Erythroblast (primary cell): ENCODE measurements around the gene SPEG.

Experiments used
- GATA1 ChIP-seq: IDR thresholded peaks from 2 replicates; pipeline ENCODE4 v1.6.1; 2011; ENCODE audit warnings: low read depth, mild to moderate bottlenecking, control low read depth, low read length, moderate library complexity
- POLR2A ChIP-seq: IDR thresholded peaks from 2 replicates; pipeline ENCODE4 v1.6.1; 2011; ENCODE audit warnings: mild to moderate bottlenecking, low read length

GRCh38 chr2:219541611-219542180 lies 107.1 kb downstream of the SPEG start:
- TF ChIP-seq POLR2A (no peak), GATA1 (no peak)
